GM19463 (cell line): Measurements from ENCODE around the gene TSEN54.

Experiments used
- ATAC-seq: cut with Tn5 transposase; IDR thresholded peaks from one replicate; pipeline ENCODE4 v1.9.1; 2021; ENCODE audit warnings: mild to moderate bottlenecking, moderate library complexity; ENCODE audit not compliant: unreplicated experiment

The TSEN54 gene

DNA sequence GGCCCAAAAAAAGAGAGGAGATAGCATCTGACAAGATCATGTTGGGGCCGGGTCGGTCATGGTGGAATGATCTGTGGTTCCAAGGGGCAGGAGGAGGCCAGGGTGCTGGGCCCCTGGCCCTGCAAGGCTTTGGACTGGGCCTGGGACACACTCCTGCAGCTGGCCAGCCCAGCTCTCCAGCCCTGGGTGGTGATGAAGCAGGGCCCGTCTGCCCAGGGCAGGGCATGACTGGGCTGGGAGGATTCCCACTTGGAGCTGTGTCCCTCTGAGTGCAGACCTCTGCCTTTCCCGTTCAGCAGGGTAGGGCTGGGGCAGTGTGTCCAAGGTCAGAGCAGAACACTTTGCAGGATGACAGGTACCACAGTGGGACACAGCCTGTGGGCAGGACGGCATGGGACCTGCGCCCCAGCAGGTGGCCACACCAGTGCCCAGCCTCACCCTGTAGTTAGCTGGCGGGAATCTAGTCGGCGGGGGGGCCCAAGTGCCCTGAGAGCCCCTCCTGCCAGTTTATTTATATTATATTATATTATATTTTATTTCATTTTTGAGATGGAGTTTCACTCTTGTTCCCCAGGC, 43.7 kb downstream of the TSEN54 start:
- no peak for ATAC-seq

DNA sequence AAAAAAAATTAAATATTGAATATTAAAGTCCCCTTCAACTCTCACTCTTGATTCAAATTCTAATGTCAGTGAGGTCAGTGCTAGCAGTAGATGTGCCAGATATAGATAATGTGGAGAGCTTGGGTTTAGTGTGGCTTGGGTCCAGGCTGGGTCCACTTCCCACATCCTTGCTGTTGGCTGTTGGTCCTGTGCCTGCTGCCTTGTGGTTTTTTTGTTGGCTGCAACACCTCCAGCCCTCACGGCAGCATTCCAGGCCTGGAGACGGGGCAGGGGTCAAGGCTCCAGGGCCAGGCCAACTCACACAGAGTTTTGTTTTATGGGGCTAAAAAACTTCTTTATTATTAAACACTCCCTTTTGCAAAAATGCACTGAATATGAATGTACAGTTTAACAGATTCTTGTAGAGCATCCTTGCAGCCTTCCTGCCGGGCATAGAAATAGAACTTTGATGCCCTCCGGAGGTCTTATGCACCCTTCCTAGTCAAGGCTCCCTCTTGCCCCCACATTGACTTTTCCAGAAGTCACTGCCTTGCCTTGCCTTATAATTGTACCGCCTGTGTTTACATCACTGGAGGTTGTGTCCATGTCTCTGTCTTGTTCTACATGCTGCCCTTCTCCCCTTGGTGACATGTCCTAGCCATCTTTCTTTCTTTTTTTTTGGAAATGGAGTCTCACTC, 45.7 kb downstream of the TSEN54 start:
- ATAC-seq, result no peak

DNA sequence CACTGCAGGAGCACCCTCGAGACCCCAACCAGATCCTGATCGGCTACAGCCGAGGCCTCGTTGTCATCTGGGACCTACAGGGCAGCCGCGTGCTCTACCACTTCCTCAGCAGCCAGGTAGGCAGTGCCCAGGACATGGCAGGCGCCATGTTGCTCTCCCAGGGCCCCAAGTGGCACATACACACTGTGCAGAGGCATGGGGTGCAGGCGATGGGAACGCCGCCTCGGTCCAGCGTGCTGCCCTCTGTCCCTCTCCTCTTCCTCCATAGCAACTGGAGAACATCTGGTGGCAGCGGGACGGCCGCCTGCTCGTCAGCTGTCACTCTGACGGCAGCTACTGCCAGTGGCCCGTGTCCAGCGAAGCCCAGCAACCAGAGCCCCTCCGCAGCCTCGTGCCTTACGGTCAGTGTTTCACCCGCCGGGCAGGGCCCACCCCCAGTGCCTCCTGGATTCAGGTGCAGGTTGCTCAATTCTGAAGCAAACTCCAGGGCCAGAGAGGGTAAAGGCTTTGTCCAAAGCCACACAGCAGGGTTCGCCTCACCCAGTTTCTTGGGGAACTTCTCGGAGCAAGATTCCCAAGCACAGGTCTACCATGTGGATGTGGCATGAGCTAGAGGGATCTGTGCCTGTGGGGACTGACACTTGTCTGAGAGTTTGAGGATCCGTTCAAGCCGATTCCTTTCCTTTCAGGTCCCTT, 46.9 kb downstream of the TSEN54 start:
- ATAC-seq, result no peak

DNA sequence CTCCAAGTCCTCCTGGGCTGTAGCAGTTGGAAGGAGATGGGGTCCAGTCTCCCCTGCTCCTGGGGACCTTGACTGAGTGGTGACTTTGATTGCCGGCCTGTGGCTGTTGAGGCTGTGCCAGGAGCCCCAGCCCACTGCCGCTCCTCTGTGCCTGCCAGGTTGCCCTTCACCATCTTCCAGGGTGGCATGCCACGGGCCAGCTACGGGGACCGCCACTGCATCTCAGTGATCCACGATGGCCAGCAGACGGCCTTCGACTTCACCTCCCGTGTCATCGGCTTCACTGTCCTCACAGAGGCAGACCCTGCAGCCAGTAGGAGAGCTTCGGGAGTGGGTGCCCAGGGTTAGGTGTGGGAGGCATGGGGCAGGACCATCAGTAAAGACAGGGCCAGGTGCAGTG, 47.9 kb downstream of the TSEN54 start:
- no peak for ATAC-seq

DNA sequence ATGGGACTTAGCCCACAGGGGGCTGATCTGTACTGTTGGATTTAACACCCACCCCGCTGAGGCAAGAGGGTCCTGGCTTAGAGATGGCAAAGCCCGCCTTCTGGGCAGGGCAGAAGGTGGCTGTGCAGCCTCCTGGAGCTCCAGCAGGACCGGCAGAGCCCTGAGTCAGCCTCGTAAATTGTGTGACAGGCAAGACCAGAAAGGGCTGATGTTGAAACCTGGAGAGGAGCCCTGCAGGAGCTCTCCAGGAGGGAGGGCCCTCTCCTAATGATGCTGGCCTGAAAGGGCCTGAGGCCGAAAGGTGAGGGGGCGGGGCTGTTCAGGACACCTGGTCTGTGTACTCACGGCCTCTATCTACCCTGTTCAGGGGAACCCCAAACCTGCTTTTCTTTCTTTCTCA, 48.7 kb downstream of the TSEN54 start:
- ATAC-seq, result no peak

DNA sequence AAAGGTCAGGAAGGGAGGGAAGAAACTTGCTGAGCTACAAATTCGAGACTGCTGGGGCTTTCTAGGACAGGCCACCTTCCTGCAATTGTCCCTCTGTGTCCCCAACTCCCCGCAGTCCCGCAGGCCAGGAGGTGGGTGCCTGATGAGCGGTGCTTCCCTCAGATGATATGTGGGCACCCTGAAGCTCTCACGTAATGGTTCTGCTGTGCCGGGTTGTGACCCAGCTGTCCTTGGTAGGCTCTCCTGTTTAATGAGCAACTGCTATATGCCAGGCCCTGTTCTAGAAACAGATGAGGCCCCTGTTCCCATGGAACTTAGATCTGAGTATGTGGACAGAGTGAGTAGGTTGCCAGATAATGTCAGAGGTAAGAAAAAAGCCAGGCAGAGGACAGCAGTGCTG, 49.3 kb downstream of the TSEN54 start:
- no peak for ATAC-seq

DNA sequence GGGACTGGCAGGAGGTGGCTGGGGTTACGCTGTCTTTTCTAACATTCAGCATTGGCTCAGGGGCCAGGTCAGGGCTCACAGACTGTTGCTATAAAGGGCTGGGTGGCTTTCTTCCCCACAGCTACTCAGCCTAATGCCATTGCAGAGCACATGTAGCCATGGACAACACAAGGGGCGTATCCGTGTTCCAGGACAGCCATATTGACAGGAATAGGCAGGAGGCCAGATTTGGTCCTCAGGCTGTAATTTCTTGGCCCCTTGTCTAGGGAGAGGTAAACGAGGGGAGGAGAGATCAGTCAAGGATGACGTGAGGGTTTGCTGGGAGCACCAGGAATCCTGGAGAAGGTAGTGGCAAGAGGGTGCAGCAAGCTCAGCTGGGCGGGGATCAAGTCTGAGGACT, 50.1 kb downstream of the TSEN54 start:
- no peak for ATAC-seq

DNA sequence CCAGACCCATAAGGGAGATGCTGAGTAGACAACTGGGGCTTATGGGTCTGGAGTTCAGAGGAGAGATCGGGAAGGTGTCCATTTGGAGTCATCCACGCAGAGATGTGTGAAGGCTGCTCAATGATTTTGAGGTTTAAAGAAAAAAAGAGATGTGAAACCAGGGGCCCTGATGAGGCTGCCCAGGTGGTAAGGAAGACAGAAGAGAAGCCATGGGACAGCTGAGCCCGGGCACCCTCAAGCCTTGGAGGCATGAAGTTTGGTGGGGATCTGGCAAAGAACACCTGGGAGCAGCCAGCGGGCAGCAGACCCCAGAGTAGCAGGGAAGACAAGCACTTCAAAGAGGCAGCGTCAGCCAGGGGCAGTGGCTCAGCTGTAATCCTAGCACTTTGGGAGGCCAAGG, 50.5 kb downstream of the TSEN54 start:
- no peak for ATAC-seq

DNA sequence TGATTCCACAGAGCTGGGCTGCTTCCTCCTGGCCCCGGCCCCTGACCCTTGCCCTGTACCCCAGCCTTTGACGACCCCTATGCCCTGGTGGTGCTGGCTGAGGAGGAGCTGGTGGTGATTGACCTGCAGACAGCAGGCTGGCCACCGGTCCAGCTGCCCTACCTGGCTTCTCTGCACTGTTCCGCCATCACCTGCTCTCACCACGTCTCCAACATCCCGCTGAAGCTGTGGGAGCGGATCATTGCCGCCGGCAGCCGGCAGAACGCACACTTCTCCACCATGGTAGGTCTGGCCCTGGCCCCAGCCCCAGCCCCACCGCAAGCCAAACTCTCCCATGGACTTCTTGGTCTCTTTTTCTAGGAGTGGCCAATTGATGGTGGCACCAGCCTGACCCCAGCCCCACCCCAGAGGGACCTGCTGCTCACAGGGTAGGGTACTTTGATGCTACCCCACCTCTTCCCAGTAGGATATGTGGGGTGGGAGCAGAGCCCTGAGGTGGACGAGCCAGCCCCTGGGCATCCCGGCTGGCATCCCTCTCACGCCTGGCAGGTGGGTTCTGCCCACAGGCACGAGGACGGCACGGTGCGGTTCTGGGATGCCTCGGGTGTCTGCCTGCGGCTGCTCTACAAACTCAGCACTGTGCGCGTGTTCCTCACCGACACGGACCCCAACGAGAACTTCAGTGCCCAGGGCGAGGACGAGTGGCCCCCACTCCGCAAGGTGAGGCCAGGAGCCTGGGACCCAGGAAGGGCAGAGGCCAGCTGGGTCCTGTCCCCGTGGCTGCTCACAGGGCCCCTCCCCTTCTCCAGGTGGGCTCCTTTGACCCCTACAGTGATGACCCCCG, 52.3 kb downstream of the TSEN54 start:
- no peak for ATAC-seq

DNA sequence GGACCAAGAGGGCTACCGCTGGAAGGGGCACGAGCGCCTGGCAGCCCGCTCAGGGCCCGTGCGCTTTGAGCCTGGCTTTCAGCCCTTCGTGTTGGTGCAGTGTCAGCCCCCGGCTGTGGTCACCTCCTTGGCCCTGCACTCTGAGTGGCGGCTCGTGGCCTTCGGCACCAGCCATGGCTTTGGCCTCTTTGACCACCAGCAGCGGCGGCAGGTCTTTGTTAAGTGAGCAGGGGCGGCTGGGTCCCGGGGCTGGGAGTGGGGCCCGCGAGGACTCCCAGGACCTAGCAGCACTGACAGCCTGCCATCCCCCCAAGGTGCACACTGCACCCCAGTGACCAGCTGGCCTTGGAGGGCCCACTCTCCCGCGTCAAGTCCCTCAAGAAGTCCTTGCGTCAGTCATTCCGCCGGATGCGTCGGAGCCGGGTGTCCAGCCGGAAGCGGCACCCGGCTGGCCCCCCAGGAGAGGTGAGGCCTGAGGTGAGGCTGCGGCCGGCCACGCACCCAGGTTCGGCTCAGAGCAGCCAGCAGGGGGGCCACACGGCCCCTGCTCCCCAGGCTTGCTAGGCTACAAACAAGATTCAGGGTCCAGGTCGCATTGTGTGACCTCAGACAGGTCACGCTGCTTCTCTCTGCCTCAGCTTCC, 53.8 kb downstream of the TSEN54 start:
- no peak for ATAC-seq

DNA sequence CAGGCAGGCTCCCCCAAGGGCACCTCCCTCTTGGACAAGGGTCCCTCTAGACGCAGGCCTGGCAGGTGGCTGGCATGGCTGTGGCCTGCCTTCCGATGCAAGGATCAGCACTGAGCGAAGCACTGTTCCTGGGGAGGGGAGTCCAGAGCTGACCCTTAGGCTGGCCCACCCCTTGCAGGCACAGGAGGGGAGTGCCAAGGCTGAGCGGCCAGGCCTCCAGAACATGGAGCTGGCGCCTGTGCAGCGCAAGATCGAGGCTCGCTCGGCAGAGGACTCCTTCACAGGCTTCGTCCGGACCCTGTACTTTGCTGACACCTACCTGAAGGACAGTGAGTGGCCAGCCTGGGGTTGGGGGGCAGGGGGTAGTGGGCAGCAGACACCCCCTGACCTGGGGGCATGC, 54.4 kb downstream of the TSEN54 start:
- ATAC-seq, result no peak

DNA sequence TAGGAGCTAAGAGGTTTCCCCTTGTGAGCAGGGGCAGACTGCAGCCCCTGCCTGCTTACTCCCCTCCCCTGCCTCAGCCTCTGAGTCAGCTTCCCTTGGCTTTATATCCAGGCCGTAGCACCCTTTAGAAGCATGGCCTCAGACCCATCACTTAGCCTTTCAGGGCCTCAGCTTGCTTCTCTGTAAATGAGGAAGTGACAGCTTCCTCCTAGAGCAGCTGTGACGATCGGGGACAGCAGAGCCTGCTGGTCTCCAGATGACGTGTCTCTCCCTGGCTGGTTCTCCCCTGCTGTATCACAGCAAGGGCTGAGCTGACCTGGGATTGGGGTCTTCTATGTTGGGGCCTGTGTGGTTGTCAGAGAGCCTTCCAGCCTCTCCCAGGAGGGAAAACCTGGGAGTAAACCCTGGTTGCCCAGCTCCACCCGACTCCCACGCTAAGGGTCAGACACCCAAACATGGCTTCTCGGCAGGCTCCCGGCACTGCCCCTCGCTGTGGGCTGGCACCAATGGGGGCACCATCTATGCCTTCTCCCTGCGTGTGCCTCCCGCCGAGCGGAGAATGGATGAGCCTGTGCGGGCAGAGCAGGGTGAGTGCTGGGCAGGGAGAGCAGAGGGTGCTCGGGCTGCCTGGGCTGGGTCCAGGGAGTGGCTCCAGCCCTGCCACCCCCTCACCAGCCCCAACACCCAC, 55.0 kb downstream of the TSEN54 start:
- no peak for ATAC-seq

DNA sequence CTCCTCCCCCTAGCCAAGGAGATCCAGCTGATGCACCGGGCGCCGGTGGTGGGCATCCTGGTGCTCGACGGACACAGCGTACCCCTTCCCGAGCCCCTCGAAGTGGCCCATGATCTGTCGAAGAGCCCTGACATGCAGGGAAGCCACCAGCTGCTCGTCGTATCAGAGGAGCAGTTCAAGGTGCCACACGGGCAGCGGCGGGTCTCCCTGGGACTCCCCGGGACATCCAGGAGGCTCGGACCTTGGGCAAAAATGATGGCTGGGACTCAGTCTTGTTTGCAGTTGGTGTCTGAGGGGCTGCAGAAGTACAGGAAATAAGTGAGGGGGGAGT, 55.5 kb downstream of the TSEN54 start:
- ATAC-seq, result no peak

DNA sequence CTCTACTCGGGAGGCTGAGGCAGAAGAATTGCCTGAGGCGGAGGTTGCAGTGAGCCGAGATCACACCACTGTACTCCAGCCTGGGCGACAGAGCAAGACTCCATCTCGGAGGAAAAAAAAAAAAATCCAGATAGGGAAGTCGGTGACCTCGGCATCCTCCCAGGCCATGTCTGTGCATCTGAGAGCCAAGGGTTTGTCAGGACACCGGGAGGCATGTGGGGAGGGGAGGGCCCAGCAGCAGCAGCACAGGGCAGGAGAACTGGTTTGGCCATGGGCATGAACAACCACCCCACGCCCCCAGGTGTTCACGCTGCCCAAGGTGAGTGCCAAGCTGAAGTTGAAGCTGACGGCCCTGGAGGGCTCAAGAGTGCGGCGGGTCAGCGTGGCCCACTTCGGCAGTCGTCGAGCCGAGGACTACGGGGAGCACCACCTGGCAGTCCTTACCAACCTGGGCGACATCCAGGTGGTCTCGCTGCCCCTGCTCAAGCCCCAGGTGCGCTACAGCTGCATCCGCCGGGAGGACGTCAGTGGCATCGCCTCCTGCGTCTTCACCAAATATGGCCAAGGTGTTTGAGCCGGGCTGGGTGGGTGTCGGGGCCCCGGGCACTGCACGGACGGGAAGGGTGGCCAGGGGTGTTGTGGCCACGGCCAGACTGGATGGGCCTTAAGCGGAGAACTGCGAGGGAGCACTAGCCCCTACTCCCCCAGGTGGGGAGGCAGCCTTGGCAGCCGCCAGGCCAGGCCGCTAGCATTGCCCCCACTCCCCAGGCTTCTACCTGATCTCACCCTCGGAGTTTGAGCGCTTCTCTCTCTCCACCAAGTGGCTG, 56.6 kb downstream of the TSEN54 start:
- no peak for ATAC-seq

DNA sequence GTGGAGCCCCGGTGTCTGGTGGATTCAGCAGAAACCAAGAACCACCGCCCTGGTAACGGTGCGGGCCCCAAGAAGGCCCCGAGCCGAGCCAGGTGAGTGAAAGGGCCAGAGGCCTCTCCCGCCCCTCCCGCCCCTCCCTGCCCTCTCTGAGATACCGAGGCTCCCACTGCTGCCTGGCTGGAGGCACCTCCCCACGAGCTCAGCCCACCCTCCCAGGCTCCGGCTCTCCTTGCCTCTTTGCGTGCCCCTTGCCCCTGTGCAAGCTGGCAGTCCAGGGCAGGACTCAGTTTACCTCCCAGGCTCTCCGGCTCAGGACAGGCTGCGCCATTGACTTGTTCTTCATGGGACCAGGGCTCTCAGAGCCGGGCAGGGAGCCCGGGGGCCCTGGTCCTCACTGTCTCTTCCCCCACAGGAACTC, 57.2 kb downstream of the TSEN54 start:
- ATAC-seq, result no peak

DNA sequence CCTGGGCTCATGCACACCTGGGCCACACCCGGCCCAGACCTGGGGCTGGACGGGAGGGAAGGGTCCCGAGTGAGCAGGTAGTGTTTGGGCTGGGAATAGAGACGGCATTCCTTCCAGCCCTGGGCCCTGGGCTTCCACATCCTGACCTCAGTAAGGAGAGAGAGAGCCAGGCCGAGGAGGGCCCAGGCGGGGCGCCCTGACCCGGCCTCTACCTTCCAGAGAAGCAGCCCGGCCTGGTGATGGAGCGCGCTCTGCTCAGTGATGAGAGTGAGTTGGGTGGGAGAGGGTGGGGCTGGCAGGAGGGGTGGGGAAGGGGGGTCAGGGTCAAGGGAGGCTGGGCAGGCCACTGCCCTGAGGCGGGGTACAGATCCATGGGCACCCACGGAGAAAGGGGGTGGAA, 57.7 kb downstream of the TSEN54 start:
- ATAC-seq, result no peak
